Tibial nerve (tissue), 4 donors: Measurements from ENCODE around the gene AGAP6. TPM values are rescaled to one million over a fixed set of nuclear protein-coding genes. Genes with fewer than 3 reads are reported as not detected.
"Not testable (repeated sequence)": the region's sequence is repeated elsewhere in the genome, so short reads cannot be mapped to it uniquely, and the experiment has no call there.

ENCODE experiments used
- DNase-seq, 2 donors: peaks; one replicate each; pipeline ENCODE4 v3.0.0-alpha.2; 2019; ENCODE audit warnings: low spot score in 2 of 2
- H3K27ac ChIP-seq, 4 donors: fragments of 200-600 bp; sonication (generic) in 3 of 4; one replicate each; pipeline ENCODE4 v1.5.1; 2017 to 2019; ENCODE audit warnings: mild to moderate bottlenecking in 1 of 4
- H3K27me3 ChIP-seq, 2 donors: fragments of 200-600 bp; sonication (generic) in 1 of 2; one replicate each; pipeline versions ENCODE4 v1.5.1 to v1.6.0; 2017 to 2019
- H3K36me3 ChIP-seq, 3 donors: fragments of 200-600 bp; sonication (generic); one replicate each; pipeline ENCODE4 v1.5.1; 2018 to 2019
- H3K4me1 ChIP-seq, 4 donors: fragments of 200-600 bp; sonication (generic) in 3 of 4; one replicate each; pipeline ENCODE4 v1.5.1; 2017 to 2019
- H3K4me3 ChIP-seq, 4 donors: fragments of 200-600 bp; sonication (generic) in 3 of 4; one replicate each; pipeline ENCODE4 v1.5.1; 2017 to 2019; ENCODE audit warnings: mild to moderate bottlenecking in 1 of 4, moderate library complexity in 1 of 4
- H3K9me3 ChIP-seq, 4 donors: fragments of 200-600 bp; sonication (generic) in 3 of 4; one replicate each; pipeline ENCODE4 v1.5.1; 2017 to 2019
- EP300 ChIP-seq, 2 donors: sonication (generic); formaldehyde crosslinking; IDR thresholded peaks; one replicate each; pipeline ENCODE4 v1.6.1; 2017; ENCODE audit warnings: antibody characterized with exemption in 2 of 2, mild to moderate bottlenecking in 1 of 2
- POLR2A ChIP-seq, 2 donors: fragments of 450-650 bp; IDR thresholded peaks; one replicate each; pipeline ENCODE4 v1.6.1; 2017; ENCODE audit warnings: antibody characterized with exemption in 2 of 2, mild to moderate bottlenecking in 2 of 2, moderate library complexity in 2 of 2
- WGBS, 2 donors: methylation state at CpG; one replicate each; pipeline ENCODE4 v1.1.5; 2018; 5-methylcytosine and 5-hydroxymethylcytosine counted together
- total RNA-seq, 4 donors: library from RNA; depleted of rRNA; stranded (reverse); fragments of >200 nt; gene quantifications; one replicate each; pipeline ENCODE4 v1.1.0, GENCODE V29; 2016
- TF ChIP-seq, protein P1 (sequence below), 5 experiments: fragments of 200-600 bp in 3 of 5; fragments of 450-650 bp in 2 of 5; sonication (generic) in 3 of 5; IDR thresholded peaks; one replicate each; pipeline ENCODE4 v1.5.1; 2016 to 2019; ENCODE audit warnings: antibody characterized with exemption in 5 of 5, mild to moderate bottlenecking in 3 of 5, moderate library complexity in 2 of 5

The AGAP6 gene
- total RNA-seq, 4 donors from 2014 or later: 17.7 to 37.5 (median 28.7) TPM

- H3K9me3 ChIP-seq, H3K27me3 ChIP-seq, H3K36me3 ChIP-seq, H3K4me1 ChIP-seq, H3K27ac ChIP-seq, H3K4me3 ChIP-seq, DNase-seq: not testable (repeated sequence)
- 81 to 93% methylated on average over 3 of the region's 3 CpGs for WGBS, 2 donors
These were observed 999 bp upstream of the AGAP6 start for GRCh38 chr10:49987207-49987606.

DNA sequence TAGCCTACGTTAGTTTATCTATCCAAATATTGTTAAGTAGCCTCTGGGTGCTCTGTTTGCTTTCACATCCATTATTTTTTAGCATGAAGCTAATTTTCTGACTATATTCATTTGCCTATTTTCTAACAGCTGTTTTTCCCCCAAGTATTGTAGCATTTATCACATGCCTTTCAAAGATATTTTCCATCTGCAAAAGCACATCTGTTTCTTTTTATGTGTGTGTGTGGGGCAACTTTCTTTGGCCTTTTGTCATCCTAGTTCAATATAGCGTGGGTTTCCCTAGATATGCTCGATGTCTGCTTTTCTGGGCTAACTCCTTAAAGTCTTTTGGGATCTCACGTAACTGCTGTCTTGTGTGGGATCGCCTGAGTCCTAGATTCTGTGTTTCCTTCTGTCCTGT lies 7.1 kb downstream of the AGAP6 start:
- H3K9me3 ChIP-seq, H3K4me3 ChIP-seq, H3K27ac ChIP-seq, H3K36me3 ChIP-seq, DNase-seq, H3K4me1 ChIP-seq, H3K27me3 ChIP-seq: not testable (repeated sequence)
- 68 to 77% methylated on average over 5 of the region's 5 CpGs for WGBS, 2 donors

- not testable (repeated sequence) for H3K27ac ChIP-seq, H3K9me3 ChIP-seq, H3K4me1 ChIP-seq, H3K4me3 ChIP-seq, H3K27me3 ChIP-seq, DNase-seq
- peaks cover 0 to 19% (median 0%) of the 10 kb centered on the region in 3 donors for H3K36me3 ChIP-seq
- WGBS, 2 donors: 85 to 89% methylated on average over 7 of the region's 7 CpGs
These were observed 25.8 kb downstream of the AGAP6 start for GRCh38 chr10:50014024-50014423.

- H3K36me3 ChIP-seq, DNase-seq, H3K4me1 ChIP-seq, H3K27me3 ChIP-seq, H3K27ac ChIP-seq, H3K4me3 ChIP-seq, H3K9me3 ChIP-seq: not testable (repeated sequence)
- whole genome bisulfite sequencing, 2 donors: 55% methylated on average over 9 of the region's 9 CpGs
These were observed 27.5 kb downstream of the AGAP6 start for GRCh38 chr10:50015596-50016220.

DNA sequence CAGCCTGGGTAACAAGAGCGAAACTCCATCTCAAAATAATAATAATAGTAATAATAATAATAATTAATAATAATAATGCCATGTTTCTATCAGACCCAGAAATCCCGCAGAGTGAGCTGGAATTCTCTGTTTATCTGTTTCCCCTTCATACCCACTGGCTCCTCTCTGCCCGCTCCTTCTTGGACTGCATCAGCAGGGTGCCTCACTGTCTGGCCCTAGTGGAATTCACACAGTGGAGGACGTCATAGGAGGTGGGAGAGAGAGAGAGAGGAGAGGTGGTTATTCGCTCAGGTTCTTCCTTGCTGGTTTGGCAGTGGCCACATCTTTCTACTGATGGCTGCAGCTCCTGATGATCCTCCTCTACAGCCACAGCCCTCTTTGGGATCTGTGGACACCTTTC lies 28.7 kb downstream of the AGAP6 start:
- not testable (repeated sequence) for H3K36me3 ChIP-seq, H3K9me3 ChIP-seq, DNase-seq, H3K27ac ChIP-seq, H3K4me1 ChIP-seq, H3K27me3 ChIP-seq, H3K4me3 ChIP-seq
- WGBS, 2 donors: 82 to 89% methylated on average over 5 of the region's 5 CpGs

GRCh38 chr10:50017646-50018045 lies 29.4 kb downstream of the AGAP6 start:
- WGBS, 2 donors: 88 to 89% methylated on average over 4 to 5 of the region's 5 CpGs
- not testable (repeated sequence) for H3K9me3 ChIP-seq, H3K36me3 ChIP-seq

GRCh38 chr10:50019279-50019678 lies 31.1 kb downstream of the AGAP6 start:
- not testable (repeated sequence) for DNase-seq, H3K27ac ChIP-seq, H3K4me3 ChIP-seq, H3K9me3 ChIP-seq, H3K36me3 ChIP-seq, H3K27me3 ChIP-seq, H3K4me1 ChIP-seq
- WGBS, 2 donors: 70 to 83% methylated on average over 3 of the region's 3 CpGs

More at GRCh38 chr10:50017646-50018045, 29.4 kb downstream of the AGAP6 start:
- not testable (repeated sequence) for H3K27me3 ChIP-seq, H3K27ac ChIP-seq, H3K4me1 ChIP-seq, DNase-seq, H3K4me3 ChIP-seq

DNA sequence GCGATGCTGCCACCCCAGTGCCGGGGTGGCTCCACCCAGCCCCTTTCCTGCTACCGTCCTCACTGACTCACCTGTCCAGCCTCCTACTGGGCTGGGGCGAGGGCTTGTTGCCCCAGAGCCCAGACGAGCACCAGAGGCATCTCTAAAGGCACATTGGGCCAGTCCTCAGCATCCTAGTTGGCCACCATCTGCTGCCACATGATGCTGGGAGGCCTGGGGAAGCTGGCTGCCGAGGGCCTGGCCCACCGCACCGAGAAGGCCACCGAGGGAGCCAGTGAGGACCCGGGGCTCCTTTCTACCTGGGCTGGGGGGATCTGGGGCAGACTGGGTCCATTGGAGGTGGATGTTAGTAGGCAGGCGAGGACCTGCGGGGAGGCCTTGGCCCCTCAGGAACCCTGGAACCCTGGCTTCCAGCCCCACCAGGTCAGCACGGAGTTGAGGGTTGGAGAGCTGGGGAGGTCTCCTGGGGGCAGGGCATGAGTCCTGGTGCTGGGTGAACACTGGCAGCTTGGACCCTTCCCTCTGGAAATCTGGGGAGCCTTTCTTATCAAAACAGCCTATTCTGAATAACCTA lies 32.3 kb downstream of the AGAP6 start:
- H3K36me3 ChIP-seq, DNase-seq, H3K4me3 ChIP-seq, H3K9me3 ChIP-seq, H3K4me1 ChIP-seq, H3K27ac ChIP-seq, H3K27me3 ChIP-seq: not testable (repeated sequence)
- 70 to 90% methylated on average over 8 of the region's 13 CpGs for WGBS, 2 donors

- TF ChIP-seq POLR2A (IDR thresholded peaks at IDR 0.05): no peak
- TF ChIP-seq, protein P1, sequence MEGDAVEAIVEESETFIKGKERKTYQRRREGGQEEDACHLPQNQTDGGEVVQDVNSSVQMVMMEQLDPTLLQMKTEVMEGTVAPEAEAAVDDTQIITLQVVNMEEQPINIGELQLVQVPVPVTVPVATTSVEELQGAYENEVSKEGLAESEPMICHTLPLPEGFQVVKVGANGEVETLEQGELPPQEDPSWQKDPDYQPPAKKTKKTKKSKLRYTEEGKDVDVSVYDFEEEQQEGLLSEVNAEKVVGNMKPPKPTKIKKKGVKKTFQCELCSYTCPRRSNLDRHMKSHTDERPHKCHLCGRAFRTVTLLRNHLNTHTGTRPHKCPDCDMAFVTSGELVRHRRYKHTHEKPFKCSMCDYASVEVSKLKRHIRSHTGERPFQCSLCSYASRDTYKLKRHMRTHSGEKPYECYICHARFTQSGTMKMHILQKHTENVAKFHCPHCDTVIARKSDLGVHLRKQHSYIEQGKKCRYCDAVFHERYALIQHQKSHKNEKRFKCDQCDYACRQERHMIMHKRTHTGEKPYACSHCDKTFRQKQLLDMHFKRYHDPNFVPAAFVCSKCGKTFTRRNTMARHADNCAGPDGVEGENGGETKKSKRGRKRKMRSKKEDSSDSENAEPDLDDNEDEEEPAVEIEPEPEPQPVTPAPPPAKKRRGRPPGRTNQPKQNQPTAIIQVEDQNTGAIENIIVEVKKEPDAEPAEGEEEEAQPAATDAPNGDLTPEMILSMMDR (IDR thresholded peaks at IDR 0.05): no peak
- TF ChIP-seq EP300 (IDR thresholded peaks at IDR 0.05): no peak
- Histone ChIP-seq H3K27me3 (peaks cover 0 to 12% of the 10 kb centered on the region in 2 donors), H3K36me3 (no peaks in the 10 kb centered on the region), H3K4me3 (no peak overlapping the region), H3K27ac (no peak overlapping the region), H3K4me1 (no peaks in the 10 kb centered on the region), H3K9me3 (no peaks in the 10 kb centered on the region)
- WGBS, 2 donors: 73 to 75% methylated on average over 3 of the region's 3 CpGs
- no peak for DNase-seq
These were observed 33.4 kb downstream of the AGAP6 start for GRCh38 chr10:50021646-50022045.

DNA sequence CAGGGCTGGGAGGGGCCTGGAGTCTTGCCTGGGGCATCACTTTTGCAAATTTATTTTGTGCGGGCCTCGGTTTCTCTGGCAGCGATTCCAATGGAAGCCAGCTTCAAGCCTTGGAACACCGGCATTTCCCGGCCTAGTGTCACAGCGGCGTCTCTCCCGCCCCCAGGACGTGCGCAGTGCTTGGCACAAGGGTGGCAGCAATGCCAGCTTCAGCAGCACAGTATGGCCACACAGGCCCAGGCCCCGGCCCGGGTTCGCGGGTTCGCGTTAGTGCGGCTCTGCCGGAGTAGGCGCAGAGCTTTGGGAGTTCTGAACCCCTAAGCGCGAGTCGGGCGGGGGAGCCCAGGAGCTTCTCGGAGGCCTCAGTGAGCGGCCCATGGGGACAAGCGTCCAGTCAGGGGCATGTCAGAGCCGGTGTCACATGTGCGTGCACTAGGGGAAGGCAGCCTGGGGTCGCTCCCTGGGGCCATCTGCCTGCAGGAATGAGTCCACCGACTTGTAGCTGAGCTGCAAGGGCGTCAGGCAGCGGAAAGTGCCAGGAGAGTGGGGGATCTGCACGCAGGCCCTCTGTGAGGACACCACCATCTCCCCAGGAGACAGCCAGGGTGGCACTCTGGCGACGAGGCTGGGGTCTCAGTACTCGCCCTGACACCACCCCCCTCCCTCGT lies 36.6 kb downstream of the AGAP6 start:
- H3K36me3 ChIP-seq, H3K4me3 ChIP-seq, DNase-seq, H3K27ac ChIP-seq, H3K9me3 ChIP-seq, H3K4me1 ChIP-seq: not testable (repeated sequence)
- peaks cover 0 to 12% of the 10 kb centered on the region in 2 donors for H3K27me3 ChIP-seq
- 8 to 31% methylated on average over 10 to 20 of the region's 37 CpGs for WGBS, 2 donors
